Cardiac muscle cell (in vitro differentiated cells and primary cell): ENCODE measurements around the gene MCC. TPM values are rescaled to one million over a fixed set of nuclear protein-coding genes. Genes with fewer than 3 reads are reported as not detected.
"Not testable (repeated sequence)": the region's sequence is repeated elsewhere in the genome, so short reads cannot be mapped to it uniquely, and the experiment has no call there.

Experiments
- DNase-seq, 2 donors: peaks; one replicate each; pipeline versions ENCODE4 v3.0.0 to v3.0.0-alpha.2; 2010 to 2017; ENCODE audit warnings: low read depth in 1 of 2, low spot score in 1 of 2
- H3K27ac ChIP-seq: fragments of 200-600 bp; sonication (generic); 2 replicates; pipeline ENCODE4 v1.5.1; 2016
- H3K27me3 ChIP-seq: fragments of 200-600 bp; sonication (generic); 2 replicates; pipeline ENCODE4 v1.6.0; 2016; ENCODE audit warnings: control low read depth
- H3K36me3 ChIP-seq: fragments of 200-600 bp; sonication (generic); 2 replicates; pipeline ENCODE4 v1.5.1; 2016; ENCODE audit warnings: control low read depth
- H3K4me1 ChIP-seq: fragments of 200-600 bp; sonication (generic); 2 replicates; pipeline ENCODE4 v1.8.1; 2017; ENCODE audit warnings: low read depth, mild to moderate bottlenecking, mixed run types
- H3K4me3 ChIP-seq: fragments of 200-600 bp; sonication (generic); 2 replicates; pipeline ENCODE4 v1.5.1; 2016; ENCODE audit warnings: mild to moderate bottlenecking
- H3K9me3 ChIP-seq: fragments of 200-600 bp; sonication (generic); 2 replicates; pipeline ENCODE4 v1.5.1; 2017; ENCODE audit warnings: low read depth, mild to moderate bottlenecking, control low read depth
- CTCF ChIP-seq: IDR thresholded peaks from 2 replicates; pipeline ENCODE4 v1.5.1; 2012; ENCODE audit warnings: low read depth, mild to moderate bottlenecking, low read length
- polyA plus RNA-seq: library from polyadenylated mRNA; unstranded; fragments of >200 nt; fragmentation: Nextera tagmentation; extraction: Ambion mirVana; gene quantifications from 2 replicates; pipeline ENCODE4 v1.2.1, GENCODE V29; 2016
- total RNA-seq: library from RNA; depleted of rRNA; stranded (reverse); fragments of >200 nt; gene quantifications from 2 replicates; pipeline ENCODE4 v1.2.3, GENCODE V29; 2016

MCC gene
- total and polyA plus RNA-seq, 2 experiments from 2014 or later = 37.8 to 137 TPM

- no peaks in the 10 kb centered on the region for H3K36me3 ChIP-seq
- no peak for TF ChIP-seq CTCF
- peaks cover 6% of the 10 kb centered on the region for H3K4me1 ChIP-seq
- H3K9me3 ChIP-seq = no peaks in the 10 kb centered on the region
- H3K27me3 ChIP-seq = peaks cover 12% of the 10 kb centered on the region
- peak in 1 of 2 donors; percentile 2 for DNase-seq
- H3K4me3 ChIP-seq = no peak overlapping the region
- no peak overlapping the region for H3K27ac ChIP-seq
Measured at GRCh38 chr5:113425909-113426308, 62.3 kb downstream of the MCC start.

DNA sequence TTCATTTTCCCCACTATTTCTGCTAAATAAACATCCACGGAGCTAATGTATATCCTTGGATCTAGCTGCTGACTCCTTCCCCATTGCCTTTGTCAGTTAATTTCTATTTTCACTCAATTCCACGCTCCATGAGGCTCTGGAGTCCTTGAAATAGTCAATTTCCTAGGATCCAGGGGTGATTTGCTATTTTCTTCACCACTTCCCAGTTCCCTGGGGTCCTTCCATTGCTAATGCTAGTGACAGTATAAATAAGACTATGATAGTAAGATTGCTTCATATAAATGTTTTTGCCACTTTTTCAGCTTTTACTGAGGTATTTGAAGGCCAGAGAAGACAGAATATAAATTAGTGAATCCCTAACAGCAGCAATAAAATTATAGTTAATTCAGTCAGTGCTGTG, 66.6 kb downstream of the MCC start:
- Histone ChIP-seq H3K9me3 (no peaks in the 10 kb centered on the region), H3K36me3 (no peaks in the 10 kb centered on the region), H3K27me3 (peaks cover 4% of the 10 kb centered on the region), H3K4me1 (peaks cover 6% of the 10 kb centered on the region), H3K4me3 (no peak overlapping the region), H3K27ac (no peak overlapping the region)
- no peak for TF ChIP-seq CTCF
- no peak for DNase-seq

GRCh38 chr5:113405530-113405929, 82.7 kb downstream of the MCC start:
- no peaks in the 10 kb centered on the region for H3K36me3 ChIP-seq
- no peak for TF ChIP-seq CTCF
- DNase-seq = no peak
- H3K4me1 ChIP-seq = no peaks in the 10 kb centered on the region
- no peak overlapping the region for H3K27ac ChIP-seq
- no peaks in the 10 kb centered on the region for H3K9me3 ChIP-seq
- no peaks in the 10 kb centered on the region for H3K27me3 ChIP-seq
- H3K4me3 ChIP-seq = no peak overlapping the region

GRCh38 chr5:113404269-113404668, 84.0 kb downstream of the MCC start:
- Histone ChIP-seq H3K4me1 (no peaks in the 10 kb centered on the region), H3K9me3 (no peaks in the 10 kb centered on the region), H3K27ac (no peak overlapping the region), H3K27me3 (no peaks in the 10 kb centered on the region), H3K36me3 (no peaks in the 10 kb centered on the region), H3K4me3 (no peak overlapping the region)
- TF ChIP-seq CTCF = no peak
- DNase-seq = no peak

GRCh38 chr5:113397986-113398385, 90.3 kb downstream of the MCC start:
- not testable (repeated sequence) for DNase-seq, H3K27ac ChIP-seq, H3K27me3 ChIP-seq, H3K4me3 ChIP-seq, H3K36me3 ChIP-seq, H3K4me1 ChIP-seq, H3K9me3 ChIP-seq

- Histone ChIP-seq H3K27ac (no peak overlapping the region), H3K9me3 (no peaks in the 10 kb centered on the region), H3K27me3 (no peaks in the 10 kb centered on the region), H3K36me3 (no peaks in the 10 kb centered on the region), H3K4me3 (no peak overlapping the region), H3K4me1 (no peaks in the 10 kb centered on the region)
- no peak for TF ChIP-seq CTCF
- no peak for DNase-seq
Measured at GRCh38 chr5:113397046-113397445, 91.2 kb downstream of the MCC start.
